HG02870 (cell line): ENCODE data around the gene CHCHD3.

Experiments used
- ATAC-seq: cut with Tn5 transposase; IDR thresholded peaks from one replicate; pipeline ENCODE4 v1.9.1; 2021; ENCODE audit warnings: mild to moderate bottlenecking, moderate library complexity; ENCODE audit not compliant: unreplicated experiment

The CHCHD3 gene

DNA sequence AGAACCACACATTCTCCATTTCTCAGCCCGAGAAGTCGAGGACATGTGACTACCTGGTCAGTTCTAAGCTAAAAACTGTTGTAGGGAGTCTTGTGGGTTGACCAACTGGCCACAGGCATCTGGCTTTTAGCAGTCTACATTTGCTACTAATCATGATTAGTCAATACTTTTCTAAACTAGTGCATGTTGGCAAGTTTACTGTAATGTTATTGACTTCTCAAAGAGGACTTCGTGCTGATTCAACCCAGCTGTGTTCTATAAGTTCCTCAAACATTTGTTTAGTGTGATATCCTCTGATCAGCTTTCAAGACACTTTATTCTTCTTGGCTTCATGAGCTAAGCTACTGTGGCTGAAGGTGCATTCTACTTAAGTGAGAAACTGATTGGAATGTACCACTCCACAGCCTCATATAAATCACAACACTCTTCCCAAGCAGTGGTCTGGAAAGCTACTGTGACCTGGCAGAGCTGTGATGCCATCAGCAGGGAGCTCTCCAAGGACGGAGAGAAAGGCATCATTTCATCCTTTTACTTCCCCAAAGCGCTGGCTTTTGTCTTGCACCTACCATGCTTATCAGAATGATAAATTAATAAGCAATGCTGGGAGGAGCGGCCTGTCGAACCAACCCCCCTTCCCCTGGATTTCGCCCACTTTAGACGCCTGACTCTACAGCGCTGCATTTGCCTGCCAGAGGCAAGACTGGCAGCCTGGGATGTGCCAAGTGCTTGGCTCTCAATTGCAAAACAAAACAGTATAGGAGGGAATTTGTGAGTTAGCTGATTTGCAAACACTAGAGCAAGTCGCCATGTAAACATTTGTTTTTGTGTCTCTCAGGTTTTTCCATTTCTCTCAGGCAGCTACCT is 298.9 kb downstream of the CHCHD3 start:
- ATAC-seq: no peak

DNA sequence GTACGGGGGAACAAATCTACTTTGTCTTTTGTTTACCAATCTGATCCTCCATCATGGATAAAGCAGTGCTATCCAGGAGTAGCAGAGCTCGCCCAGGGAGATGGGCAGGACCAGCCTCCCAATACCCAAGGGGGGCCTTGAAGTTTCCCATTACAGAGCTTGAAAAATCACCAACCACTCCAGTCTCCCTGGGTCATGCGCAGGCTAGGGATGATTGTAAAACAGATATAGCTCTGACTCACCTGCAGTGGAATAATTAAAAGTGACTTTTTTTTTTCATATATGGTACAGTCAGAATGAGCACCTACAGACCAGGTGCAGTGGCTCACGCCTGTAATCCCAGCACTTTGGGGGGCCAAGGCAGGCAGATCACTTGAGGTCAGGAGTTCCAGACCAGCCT is 301.1 kb downstream of the CHCHD3 start:
- ATAC-seq: no peak

DNA sequence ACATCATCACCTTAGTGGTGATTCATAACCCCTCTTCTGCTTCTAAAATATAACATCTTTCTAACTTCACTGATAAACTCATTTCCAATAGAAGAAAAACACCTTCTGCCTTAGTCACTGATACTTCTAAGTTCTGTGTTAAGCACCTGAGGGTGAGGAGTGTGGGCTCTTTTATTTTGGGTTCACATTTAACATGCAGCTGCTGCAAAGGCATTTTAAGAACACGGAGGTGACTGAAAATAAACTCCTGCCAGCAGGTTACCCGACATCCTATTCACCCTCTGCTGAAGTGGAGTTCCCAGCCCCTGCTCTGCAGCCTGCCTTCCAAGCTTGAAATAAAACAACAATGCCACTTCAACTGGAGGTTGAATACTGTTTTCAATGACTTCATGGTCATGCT is 302.7 kb downstream of the CHCHD3 start:
- no peak for ATAC-seq

DNA sequence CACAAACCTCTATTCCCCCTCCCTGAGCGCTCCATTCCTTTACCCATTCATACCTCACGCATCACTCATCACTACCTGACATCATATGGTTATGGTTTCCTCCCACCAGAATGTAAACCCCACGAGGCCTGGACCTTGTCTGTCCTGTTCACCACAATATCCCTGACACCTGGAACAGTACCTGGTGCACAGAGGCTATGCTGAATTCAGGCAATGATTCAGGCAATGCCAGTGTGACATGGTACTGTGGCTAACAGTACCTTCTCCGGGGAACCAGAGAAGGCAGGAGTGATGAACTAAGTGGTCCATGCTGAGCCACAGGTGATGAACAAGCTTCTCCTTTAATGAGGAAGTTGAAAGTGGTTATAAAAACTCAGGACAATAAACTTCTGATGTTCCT is 303.1 kb downstream of the CHCHD3 start:
- no peak for ATAC-seq

- no peak for ATAC-seq
These were observed 303.9 kb downstream of the CHCHD3 start for GRCh38 chr7:132777956-132778355.

GRCh38 chr7:132777414-132777813 is 304.5 kb downstream of the CHCHD3 start:
- ATAC-seq: no peak

DNA sequence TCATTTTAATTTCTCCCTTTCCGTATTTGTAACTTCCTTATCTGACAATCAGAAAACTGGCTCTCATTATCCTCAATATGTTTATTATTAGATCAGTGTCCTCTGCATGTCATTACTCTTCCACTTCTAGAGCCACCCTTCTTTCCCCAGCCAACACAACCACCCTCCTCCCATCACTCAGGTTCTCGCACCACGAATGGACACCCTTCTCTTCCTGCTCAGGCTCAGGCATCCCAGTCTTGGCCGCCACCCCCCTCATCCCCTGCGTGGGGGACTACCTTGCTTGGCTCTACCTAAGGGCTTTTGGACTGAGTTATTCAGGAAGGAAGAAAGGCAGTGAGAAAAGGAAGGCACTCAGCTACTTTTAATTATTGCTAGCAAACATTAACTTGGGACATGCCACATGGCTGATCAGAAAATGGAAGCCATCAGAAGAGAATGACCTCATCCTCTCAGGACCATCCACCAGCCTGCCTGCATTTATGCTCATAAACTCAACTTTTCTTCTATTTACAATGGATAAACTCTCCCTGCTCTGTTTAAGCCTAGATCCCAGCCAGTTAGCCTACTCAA is 305.8 kb downstream of the CHCHD3 start:
- ATAC-seq: no peak

DNA sequence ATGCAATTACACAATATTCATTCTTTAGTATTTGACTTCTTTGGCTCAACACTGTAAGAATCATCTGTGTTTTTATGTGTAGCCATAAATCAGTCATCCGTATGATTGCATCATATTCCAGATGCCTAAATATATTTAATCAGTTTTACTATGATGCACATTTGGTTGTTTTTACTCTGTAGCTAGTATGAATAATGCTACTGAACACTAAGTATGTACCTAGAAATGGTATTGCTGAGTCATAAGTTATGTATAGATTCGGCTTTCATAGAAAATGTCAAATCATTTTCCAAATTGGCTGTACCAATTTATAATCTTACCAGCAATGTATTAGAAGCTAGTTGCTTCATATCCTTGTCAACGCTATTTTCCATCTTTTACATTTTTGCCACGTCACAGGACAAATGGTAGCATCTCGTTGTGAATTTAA is 308.3 kb downstream of the CHCHD3 start:
- ATAC-seq: no peak

DNA sequence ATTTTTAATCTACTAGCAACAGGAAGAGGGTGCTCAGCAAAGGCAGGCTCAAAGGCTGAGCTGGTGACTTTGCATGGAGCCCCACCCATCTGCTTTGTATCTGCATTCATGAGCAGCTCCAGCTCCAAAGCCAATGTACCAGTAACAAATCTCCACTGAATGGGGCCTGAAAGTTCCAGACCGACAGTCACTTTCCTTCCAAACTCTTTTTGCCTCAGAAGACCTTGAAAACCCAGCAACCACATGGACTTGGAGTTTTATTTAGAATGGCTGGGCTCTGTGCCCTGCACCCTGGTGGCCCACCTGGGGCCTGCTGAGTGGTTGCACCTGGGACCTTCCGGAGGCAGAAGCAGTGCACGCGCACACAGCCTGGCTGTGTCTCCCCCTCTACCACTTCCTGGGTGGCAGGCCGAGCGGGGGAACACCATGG is 310.6 kb downstream of the CHCHD3 start:
- no peak for ATAC-seq

DNA sequence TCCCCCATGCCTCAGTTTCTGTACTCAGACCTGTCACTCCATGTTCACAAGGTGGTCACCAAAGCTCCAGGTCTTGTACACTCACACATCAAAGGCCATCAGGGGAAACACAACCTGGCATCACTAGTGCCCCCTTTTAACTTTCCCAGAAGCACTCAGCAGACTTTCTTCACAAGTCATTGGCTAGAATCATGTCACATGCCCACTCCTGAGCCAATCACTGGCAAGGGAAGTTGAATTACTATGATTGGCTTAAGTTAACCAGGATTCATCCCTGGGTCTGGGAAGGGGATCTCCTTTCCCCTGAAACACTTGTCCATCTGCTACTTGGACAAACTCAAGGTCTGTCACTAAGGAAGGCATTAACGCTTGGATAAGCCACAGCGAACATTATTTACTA is 311.8 kb downstream of the CHCHD3 start:
- ATAC-seq: no peak

GRCh38 chr7:132769280-132769679 is 312.6 kb downstream of the CHCHD3 start:
- ATAC-seq: no peak

DNA sequence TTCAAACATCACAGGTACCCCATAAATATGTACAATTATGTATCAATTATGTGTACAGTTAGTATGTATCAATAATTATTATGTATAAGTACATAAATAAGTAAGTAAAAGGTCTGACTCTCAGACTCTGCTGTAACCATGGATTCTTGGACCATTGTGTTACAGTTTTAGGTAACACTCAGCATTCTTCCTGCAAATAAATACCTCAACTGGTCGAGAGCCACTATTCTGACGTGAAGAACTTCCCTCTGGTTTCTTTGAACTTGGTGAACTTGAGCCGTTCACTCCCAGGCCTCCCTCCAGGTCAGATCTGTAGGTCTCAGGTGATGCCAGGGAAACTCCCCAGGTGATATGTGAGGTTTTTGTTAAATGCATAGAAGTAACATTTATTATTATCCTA is 313.8 kb downstream of the CHCHD3 start:
- no peak for ATAC-seq

DNA sequence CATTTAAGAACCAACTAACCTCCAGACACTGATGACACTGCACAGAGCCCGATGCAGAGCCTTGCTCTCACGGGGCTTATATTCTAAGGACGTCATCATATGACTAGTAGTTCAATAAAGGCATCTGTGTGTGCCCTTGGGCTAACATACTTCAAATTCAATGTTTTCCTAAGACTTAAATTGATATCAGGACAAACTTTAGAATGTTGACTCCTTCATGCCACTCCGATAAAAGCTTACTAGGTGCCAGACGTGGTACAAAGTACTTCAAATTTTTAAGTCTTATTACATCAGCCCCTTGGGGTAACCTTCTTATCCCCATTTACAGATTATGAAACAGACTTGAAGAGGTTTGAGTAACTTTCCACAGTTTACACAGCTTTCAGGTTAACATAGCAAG is 314.5 kb downstream of the CHCHD3 start:
- no peak for ATAC-seq

GRCh38 chr7:132766660-132767059 is 315.2 kb downstream of the CHCHD3 start:
- no peak for ATAC-seq

- ATAC-seq: no peak
These were observed 316.0 kb downstream of the CHCHD3 start for GRCh38 chr7:132765861-132766260.

GRCh38 chr7:132764762-132765161 is 317.1 kb downstream of the CHCHD3 start:
- ATAC-seq: no peak

- ATAC-seq: no peak
These were observed 321.0 kb downstream of the CHCHD3 start for GRCh38 chr7:132760866-132761265.

- no peak for ATAC-seq
These were observed 321.7 kb downstream of the CHCHD3 start for GRCh38 chr7:132760244-132760623.

GRCh38 chr7:132759482-132760243 is 322.2 kb downstream of the CHCHD3 start:
- ATAC-seq: no peak

GRCh38 chr7:132758986-132759385 is 322.9 kb downstream of the CHCHD3 start:
- no peak for ATAC-seq

DNA sequence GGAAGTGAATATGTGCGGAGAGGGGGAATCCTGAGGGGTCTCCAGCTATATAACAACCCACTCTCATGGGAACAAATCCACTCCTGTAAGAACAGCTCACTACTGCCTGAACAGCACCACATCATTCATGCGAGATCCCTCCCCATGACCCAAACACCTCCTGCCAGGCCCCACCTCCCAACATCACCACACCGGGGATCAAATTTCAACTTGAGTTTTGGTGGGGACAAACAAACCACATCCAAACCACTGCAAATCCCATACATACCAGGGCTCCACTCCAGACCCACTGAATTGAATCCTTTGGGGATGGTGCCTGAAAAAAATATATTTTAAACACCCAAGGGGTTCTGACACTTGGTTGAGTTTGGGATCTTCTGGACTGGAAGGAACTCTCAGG is 324.1 kb downstream of the CHCHD3 start:
- no peak for ATAC-seq

DNA sequence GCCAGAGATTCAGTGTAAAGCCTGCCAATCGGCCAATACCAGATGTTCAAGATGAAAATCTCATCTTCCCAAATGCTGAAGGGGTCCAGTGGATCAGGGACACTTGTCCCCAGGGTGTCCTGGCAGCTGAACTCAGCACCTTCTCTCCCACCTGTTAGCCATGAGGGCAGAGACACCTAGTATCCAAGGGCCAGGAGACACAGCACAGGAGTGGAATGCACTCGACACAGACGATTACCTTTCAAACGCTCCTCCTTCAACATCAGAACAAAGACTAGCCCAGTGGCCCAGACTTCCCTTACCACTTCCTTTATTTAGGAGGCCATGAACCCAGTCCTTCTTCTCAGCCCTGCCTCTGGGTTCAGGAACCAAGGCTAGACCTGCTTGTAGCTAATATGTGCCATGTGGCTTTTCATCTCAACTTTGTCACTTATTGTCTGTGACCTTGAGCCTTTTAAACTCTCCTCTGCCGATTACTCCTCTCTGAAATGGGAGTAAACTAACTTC is 325.4 kb downstream of the CHCHD3 start:
- no peak for ATAC-seq
